Activated T-helper 17 cell treated with anti-CD3 and anti-CD28 coated beads, Interleukin-2, amount 50 U/mL, for 72 hours (primary cell): ENCODE measurements around the gene ACYP2. TPM values are rescaled to one million over a fixed set of nuclear protein-coding genes. Genes with fewer than 3 reads are reported as not detected.
"Not testable (repeated sequence)": the region's sequence is repeated elsewhere in the genome, so short reads cannot be mapped to it uniquely, and the experiment has no call there.

Source experiments
- ATAC-seq: fragments of 150-1000 bp; cut with Tn5 transposase; replicated peaks from 2 replicates; pipeline ENCODE4 v1.10.0; 2021; ENCODE audit warnings: mild to moderate bottlenecking, moderate library complexity
- H3K27ac Mint-ChIP-seq: one replicate; pipeline ENCODE4 v1.8.0; 2022; ENCODE audit warnings: mixed read lengths
- H3K27me3 Mint-ChIP-seq: one replicate; pipeline ENCODE4 v1.8.0; 2022; ENCODE audit warnings: mixed read lengths
- H3K36me3 Mint-ChIP-seq: one replicate; pipeline ENCODE4 v1.8.0; 2022; ENCODE audit warnings: low read depth, mild to moderate bottlenecking, mixed read lengths
- H3K4me1 Mint-ChIP-seq: one replicate; pipeline ENCODE4 v1.8.0; 2022; ENCODE audit warnings: mixed read lengths
- H3K4me3 Mint-ChIP-seq: one replicate; pipeline ENCODE4 v1.8.0; 2022; ENCODE audit warnings: mild to moderate bottlenecking, mixed read lengths
- H3K9me3 Mint-ChIP-seq: one replicate; pipeline ENCODE4 v1.8.0; 2022; ENCODE audit warnings: mixed read lengths
- total RNA-seq, 2 donors: library from RNA; stranded (reverse); gene quantifications; one replicate each; pipeline ENCODE4 v1.2.3, GENCODE V29; 2022

Gene ACYP2
- total RNA-seq, 2 donors from 2014 or later: 7.2 to 9.7 TPM

- no peak for ATAC-seq
- Mint-ChIP-seq H3K27ac (no peak overlapping the region), H3K36me3 (no peaks in the 10 kb centered on the region), H3K27me3 (no peaks in the 10 kb centered on the region), H3K4me1 (no peaks in the 10 kb centered on the region), H3K9me3 (no peaks in the 10 kb centered on the region), H3K4me3 (no peak overlapping the region)
Observed at GRCh38 chr2:54308782-54309181, 193.4 kb downstream of the ACYP2 start.

- Mint-ChIP-seq H3K27me3 (no peaks in the 10 kb centered on the region), H3K36me3 (no peaks in the 10 kb centered on the region), H3K9me3 (no peaks in the 10 kb centered on the region), H3K4me3 (no peak overlapping the region), H3K27ac (no peak overlapping the region), H3K4me1 (no peaks in the 10 kb centered on the region)
- ATAC-seq: no peak
Observed at GRCh38 chr2:54310311-54310710, 194.9 kb downstream of the ACYP2 start.

GRCh38 chr2:54310961-54311360 is 195.5 kb downstream of the ACYP2 start:
- Mint-ChIP-seq H3K9me3 (no peaks in the 10 kb centered on the region), H3K36me3 (no peaks in the 10 kb centered on the region), H3K27ac (no peak overlapping the region), H3K27me3 (no peaks in the 10 kb centered on the region), H3K4me3 (no peak overlapping the region), H3K4me1 (no peaks in the 10 kb centered on the region)
- no peak for ATAC-seq

GRCh38 chr2:54313147-54313546 is 197.7 kb downstream of the ACYP2 start:
- Mint-ChIP-seq H3K27me3 (no peaks in the 10 kb centered on the region), H3K4me3 (no peak overlapping the region), H3K27ac (no peak overlapping the region), H3K9me3 (no peaks in the 10 kb centered on the region), H3K36me3 (no peaks in the 10 kb centered on the region), H3K4me1 (no peaks in the 10 kb centered on the region)
- no peak for ATAC-seq

- Mint-ChIP-seq H3K36me3 (no peaks in the 10 kb centered on the region), H3K27me3 (peaks cover 3% of the 10 kb centered on the region)
- ATAC-seq: no peak
Observed at GRCh38 chr2:54317973-54318372, 202.6 kb downstream of the ACYP2 start.

GRCh38 chr2:54318821-54319220 is 203.4 kb downstream of the ACYP2 start:
- ATAC-seq: no peak
- H3K4me3 Mint-ChIP-seq: no peak overlapping the region
- H3K27me3 Mint-ChIP-seq: peaks cover 3% of the 10 kb centered on the region
- no peaks in the 10 kb centered on the region for H3K9me3 Mint-ChIP-seq
- no peaks in the 10 kb centered on the region for H3K4me1 Mint-ChIP-seq
- no peak overlapping the region for H3K27ac Mint-ChIP-seq
- H3K36me3 Mint-ChIP-seq: no peaks in the 10 kb centered on the region

More at GRCh38 chr2:54317973-54318372, 202.6 kb downstream of the ACYP2 start:
- Mint-ChIP-seq H3K27ac (no peak overlapping the region), H3K4me1 (no peaks in the 10 kb centered on the region), H3K9me3 (no peaks in the 10 kb centered on the region), H3K4me3 (no peak overlapping the region)

- Mint-ChIP-seq H3K9me3 (no peaks in the 10 kb centered on the region), H3K36me3 (no peaks in the 10 kb centered on the region), H3K4me1 (no peaks in the 10 kb centered on the region), H3K4me3 (no peak overlapping the region), H3K27me3 (peaks cover 10% of the 10 kb centered on the region), H3K27ac (no peak overlapping the region)
- ATAC-seq: no peak
Observed at GRCh38 chr2:54321047-54321446, 205.6 kb downstream of the ACYP2 start.

GRCh38 chr2:54324517-54324916 is 209.1 kb downstream of the ACYP2 start:
- H3K27ac Mint-ChIP-seq, H3K4me1 Mint-ChIP-seq, H3K9me3 Mint-ChIP-seq, ATAC-seq, H3K4me3 Mint-ChIP-seq, H3K27me3 Mint-ChIP-seq, H3K36me3 Mint-ChIP-seq: not testable (repeated sequence)

GRCh38 chr2:54325148-54325547 is 209.7 kb downstream of the ACYP2 start:
- Mint-ChIP-seq H3K27me3 (peaks cover 10% of the 10 kb centered on the region), H3K4me1 (no peaks in the 10 kb centered on the region), H3K4me3 (no peak overlapping the region), H3K27ac (no peak overlapping the region), H3K9me3 (no peaks in the 10 kb centered on the region), H3K36me3 (no peaks in the 10 kb centered on the region)
- ATAC-seq: no peak

GRCh38 chr2:54329482-54330161 is 214.2 kb downstream of the ACYP2 start:
- Mint-ChIP-seq H3K4me3 (peak overlapping the region; percentile 87), H3K4me1 (peaks cover 4% of the 10 kb centered on the region), H3K27ac (no peak overlapping the region), H3K9me3 (no peaks in the 10 kb centered on the region), H3K27me3 (peaks cover 7% of the 10 kb centered on the region), H3K36me3 (no peaks in the 10 kb centered on the region)
- ATAC-seq: no peak

- Mint-ChIP-seq H3K4me1 (peaks cover 4% of the 10 kb centered on the region), H3K27ac (peak overlapping the region; percentile 67), H3K27me3 (peaks cover 4% of the 10 kb centered on the region), H3K9me3 (no peaks in the 10 kb centered on the region), H3K4me3 (peak overlapping the region; percentile 87), H3K36me3 (no peaks in the 10 kb centered on the region)
- ATAC-seq: peak; percentile 99
Observed at GRCh38 chr2:54330162-54330925, 214.9 kb downstream of the ACYP2 start.

GRCh38 chr2:54330926-54331835 is 215.8 kb downstream of the ACYP2 start:
- ATAC-seq: peak; percentile 16
- H3K36me3 Mint-ChIP-seq: no peaks in the 10 kb centered on the region
- H3K4me1 Mint-ChIP-seq: peaks cover 4% of the 10 kb centered on the region
- peak overlapping the region; percentile 87 for H3K4me3 Mint-ChIP-seq
- no peaks in the 10 kb centered on the region for H3K9me3 Mint-ChIP-seq
- peaks cover 4% of the 10 kb centered on the region for H3K27me3 Mint-ChIP-seq
- peak overlapping the region; percentile 67 for H3K27ac Mint-ChIP-seq

GRCh38 chr2:54332386-54332785 is 217.0 kb downstream of the ACYP2 start:
- Mint-ChIP-seq H3K36me3 (no peaks in the 10 kb centered on the region), H3K4me3 (no peak overlapping the region), H3K9me3 (no peaks in the 10 kb centered on the region), H3K27ac (no peak overlapping the region), H3K4me1 (peaks cover 4% of the 10 kb centered on the region), H3K27me3 (peaks cover 4% of the 10 kb centered on the region)
- ATAC-seq: no peak

GRCh38 chr2:54336136-54336976 is 220.9 kb downstream of the ACYP2 start:
- Mint-ChIP-seq H3K27me3 (peaks cover 6% of the 10 kb centered on the region), H3K4me3 (no peak overlapping the region), H3K9me3 (no peaks in the 10 kb centered on the region), H3K4me1 (peaks cover under 1% of the 10 kb centered on the region), H3K27ac (no peak overlapping the region), H3K36me3 (no peaks in the 10 kb centered on the region)
- no peak for ATAC-seq
